HPDE6-E6E7 (cell line): Measurements from ENCODE around the gene APOH.

Source experiments
- DNase-seq: peaks from one replicate; pipeline ENCODE4 v3.0.0; 2011; ENCODE audit warnings: missing footprints; ENCODE audit errors: extremely low spot score

APOH gene

DNA sequence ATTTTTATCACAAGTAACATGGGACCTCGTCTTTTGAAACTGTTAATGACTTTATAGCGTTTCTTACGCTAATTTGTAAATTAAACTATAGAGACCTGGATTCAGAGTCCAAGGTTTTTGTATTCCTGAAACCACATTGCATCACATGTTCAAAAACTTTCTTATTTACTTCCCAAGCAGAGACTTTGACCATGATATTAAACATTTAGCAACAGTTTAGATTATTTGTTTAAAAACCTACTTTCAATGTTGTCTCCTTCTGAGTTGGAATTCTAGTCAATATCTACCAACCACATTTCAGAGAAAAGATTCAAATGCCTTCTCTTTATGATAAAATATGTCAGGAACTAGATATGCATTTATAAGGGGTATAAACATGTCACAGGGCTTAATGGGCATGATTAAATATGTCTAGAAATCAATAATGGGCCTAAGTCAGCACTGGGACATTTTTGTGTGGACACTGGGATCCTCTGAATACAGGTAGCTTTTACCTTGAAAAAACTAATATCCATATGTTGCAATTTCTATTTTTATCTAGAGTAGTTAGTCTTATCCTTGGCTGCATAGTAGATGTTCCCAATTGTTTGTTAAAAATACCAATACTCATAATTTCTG is 6.3 kb upstream of the APOH start:
- DNase-seq: no peak

DNA sequence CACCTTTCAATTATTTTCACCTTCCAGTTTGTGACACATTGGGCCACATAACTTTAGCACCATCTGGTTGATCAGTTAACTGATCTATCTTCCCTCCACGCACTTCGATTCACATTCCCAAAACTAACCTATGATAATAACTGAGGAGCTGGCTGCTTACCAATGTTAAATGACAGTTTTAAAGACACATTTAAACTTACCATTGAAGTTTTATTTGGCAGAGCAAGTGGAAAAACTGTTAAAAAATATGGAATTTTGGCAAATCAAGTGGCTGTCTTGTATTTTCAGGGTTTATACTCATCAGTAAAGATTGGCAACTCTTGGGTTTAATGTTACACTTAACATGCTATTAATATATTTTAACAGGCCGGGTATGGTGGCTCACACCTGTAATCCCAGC is 5.4 kb upstream of the APOH start:
- DNase-seq: no peak

DNA sequence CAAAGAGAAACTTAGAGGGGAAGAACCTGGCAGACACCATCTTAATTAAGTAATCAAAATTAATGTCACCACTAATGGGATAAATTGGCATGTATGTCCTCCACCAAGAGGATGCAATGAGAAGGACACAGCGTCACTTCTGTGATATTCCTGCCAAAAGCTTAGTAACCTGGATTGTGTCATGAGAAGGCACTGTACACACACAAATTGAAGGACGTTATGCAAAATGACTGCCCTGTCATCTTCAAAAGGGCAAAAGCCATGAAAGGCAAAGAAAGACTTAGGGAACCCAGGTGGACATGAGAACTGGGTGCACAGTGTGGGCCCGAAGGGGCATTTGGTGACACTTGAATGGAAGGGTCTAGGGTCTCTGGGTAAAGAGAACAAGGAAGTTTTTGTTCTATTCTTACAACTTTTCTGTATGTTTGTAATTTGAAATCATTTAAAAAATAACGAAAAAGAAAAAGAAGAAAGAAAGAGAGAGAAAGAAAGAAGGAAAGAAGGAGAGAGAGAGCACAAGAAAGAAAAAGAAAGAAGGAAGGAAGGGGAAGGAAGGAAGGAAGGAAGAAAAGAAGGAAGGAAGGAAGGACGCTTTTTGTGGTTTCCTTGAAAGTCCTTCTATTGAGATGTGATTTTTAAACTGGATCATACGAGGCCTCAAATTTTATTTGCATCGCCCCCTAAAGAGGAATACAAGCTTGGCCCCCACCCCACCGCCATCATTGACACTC is 4.0 kb upstream of the APOH start:
- no peak for DNase-seq

- DNase-seq: no peak
Measured at GRCh38 chr17:66230922-66231591, 1.8 kb upstream of the APOH start.

- no peak for DNase-seq
Measured at GRCh38 chr17:66229783-66230538, 746 bp upstream of the APOH start.

DNA sequence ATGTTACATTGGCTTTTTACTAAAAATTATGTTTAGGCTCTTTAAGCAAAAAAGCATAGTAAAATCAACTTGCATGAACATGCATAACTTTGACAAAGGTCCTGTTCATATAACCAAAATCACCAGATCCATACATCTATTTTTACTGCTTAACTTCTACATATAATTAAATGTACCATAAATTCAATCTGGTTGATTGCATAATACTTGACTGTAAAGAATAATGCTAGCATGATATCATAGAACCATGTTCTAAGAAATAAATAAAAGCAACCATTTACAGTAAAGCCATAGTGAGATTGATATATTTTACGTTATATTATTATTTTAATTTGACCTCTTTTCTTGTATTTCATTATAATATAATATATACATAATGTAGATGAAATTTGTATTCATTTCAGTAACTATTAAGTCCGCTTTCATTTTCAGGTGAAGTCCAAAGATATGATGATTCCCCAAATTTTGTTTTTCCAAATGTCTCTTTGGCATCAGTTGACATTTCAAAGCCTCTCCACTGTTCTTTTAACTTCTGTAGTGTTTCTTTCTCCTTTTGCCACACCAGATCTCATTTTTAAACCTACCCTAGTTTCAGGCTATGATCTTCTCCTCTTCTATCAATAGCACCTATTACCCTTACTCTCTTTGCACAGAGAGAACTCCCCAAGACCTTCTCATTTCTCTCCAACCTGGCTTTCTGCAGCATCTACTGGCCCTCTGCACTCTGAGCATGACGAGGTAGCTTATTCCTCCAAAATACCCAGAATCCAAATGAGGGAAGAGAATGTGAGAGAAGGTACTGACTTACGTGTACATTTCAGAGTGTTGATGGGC is 1.8 kb downstream of the APOH start:
- no peak for DNase-seq

DNA sequence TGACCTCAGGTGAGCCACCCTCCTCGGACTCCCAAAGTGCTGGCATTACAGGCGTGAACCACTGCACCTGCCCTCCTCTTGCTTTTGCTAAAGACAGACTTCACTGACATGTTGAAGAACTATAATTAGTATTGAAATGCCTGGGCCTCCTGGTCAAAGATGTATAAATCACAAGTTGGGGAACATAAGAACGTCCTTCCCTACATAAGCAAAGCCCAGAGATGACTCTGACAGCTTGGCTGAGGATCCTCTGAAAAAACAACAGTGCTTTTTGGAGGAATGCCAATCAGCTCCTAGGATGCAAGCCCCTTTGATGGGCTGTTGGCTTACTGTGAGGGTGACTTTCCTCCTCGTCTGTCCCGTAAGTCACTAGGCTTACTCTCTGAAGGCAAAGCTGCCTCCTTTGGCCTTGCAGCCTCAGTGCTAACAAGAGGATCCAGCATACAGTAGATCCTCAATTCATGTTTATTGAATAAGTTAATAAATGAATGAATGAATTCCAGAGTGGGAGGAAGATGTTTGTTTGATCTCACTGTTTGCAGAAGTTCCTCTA is 6.3 kb downstream of the APOH start:
- no peak for DNase-seq

GRCh38 chr17:66221755-66222530 is 7.3 kb downstream of the APOH start:
- no peak for DNase-seq

DNA sequence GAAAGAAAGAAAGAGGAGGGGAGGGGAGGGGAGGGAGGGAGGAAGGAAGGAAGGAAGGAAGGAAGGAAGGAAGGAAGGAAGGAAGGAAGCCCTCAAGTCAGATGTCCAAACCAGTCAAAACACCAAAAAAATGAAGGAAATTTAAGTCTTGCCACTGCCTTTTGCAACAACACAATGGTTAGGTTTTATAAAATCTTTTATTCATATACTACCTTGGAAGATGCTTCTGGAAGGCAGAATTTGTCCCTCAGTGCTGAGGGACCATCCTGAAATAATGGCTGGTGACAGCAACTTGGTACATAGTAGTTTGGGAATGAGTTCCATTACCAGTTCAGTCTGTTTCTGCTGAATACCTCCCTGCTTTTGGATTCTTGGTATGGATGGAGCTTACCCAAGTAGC is 7.9 kb downstream of the APOH start:
- DNase-seq: no peak

- DNase-seq: no peak
Measured at GRCh38 chr17:66220079-66220835, 9.0 kb downstream of the APOH start.

- DNase-seq: no peak
Measured at GRCh38 chr17:66215529-66215911, 13.7 kb downstream of the APOH start.

GRCh38 chr17:66214884-66215528 is 14.2 kb downstream of the APOH start:
- DNase-seq: no peak

- DNase-seq: no peak
Measured at GRCh38 chr17:66211047-66211810, 18.0 kb downstream of the APOH start.

DNA sequence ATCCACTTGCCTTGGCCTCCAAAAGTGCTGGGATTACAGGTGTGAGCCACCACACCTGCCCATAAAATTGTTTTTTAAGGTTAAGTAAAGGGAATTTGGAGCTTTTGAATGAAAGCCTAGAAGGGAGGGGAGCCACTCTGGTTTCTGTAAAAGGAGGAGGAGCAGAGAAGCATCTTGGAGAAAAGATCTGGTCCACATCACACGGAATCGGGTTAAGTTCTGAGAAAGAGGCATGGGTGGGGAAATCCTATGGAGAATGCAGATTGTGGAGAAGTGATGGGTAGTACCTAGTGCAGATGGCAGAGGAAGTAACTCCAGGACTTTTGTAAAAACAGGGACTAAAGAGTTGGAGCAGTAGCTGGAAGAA is 19.0 kb downstream of the APOH start:
- DNase-seq: no peak

GRCh38 chr17:66207936-66208335 is 21.3 kb downstream of the APOH start:
- no peak for DNase-seq

- DNase-seq: no peak
Measured at GRCh38 chr17:66203274-66204015, 25.8 kb downstream of the APOH start.

GRCh38 chr17:66200685-66201092 is 28.5 kb downstream of the APOH start:
- no peak for DNase-seq

- DNase-seq: no peak
Measured at GRCh38 chr17:66198242-66198641, 31.0 kb downstream of the APOH start.
